Naive thymus-derived CD8-positive, alpha-beta T cell (primary cell): Measurements from ENCODE around the gene SCAND1. TPM values are rescaled to one million over a fixed set of nuclear protein-coding genes. Genes with fewer than 3 reads are reported as not detected.

Source experiments
- polyA plus RNA-seq, 3 donors: library from polyadenylated mRNA; unstranded; fragments of 300-500 nt; fragmentation: Illumina TruSeq; gene quantifications; one replicate each; pipeline ENCODE4 v1.2.3, GENCODE V29; 2021
- total RNA-seq, 8 experiments: library from RNA in 2 of 8; stranded (reverse) in 2 of 8; gene quantifications; one replicate each; pipeline ENCODE4 v1.2.3 and lab custom pipeline; 2021 to 2026

Gene SCAND1
- total and polyA plus RNA-seq, 5 experiments from 2014 or later, result 59.6 to 206 (median 156) TPM

Other genes starting within 250 kb of the SCAND1 start
- 100 to 1,000 TPM; 687 to 713 TPM for gene RBM39, start 212.2 kb downstream of the SCAND1 start, total RNA-seq
- gene RBM39, start 212.2 kb downstream of the SCAND1 start, polyA plus RNA-seq, result 100 to 1,000 TPM; 110 to 134 (median 112) TPM
- 10 to 100 TPM; 79.0 to 82.8 TPM for gene PHF20, start 182.5 kb downstream of the SCAND1 start, total RNA-seq
- gene PHF20, start 182.5 kb downstream of the SCAND1 start, polyA plus RNA-seq, result 100 to 1,000 TPM; 114 to 135 (median 125) TPM
- gene CNBD2, start 14.1 kb upstream of the SCAND1 start, total RNA-seq, result 10 to 100 TPM in 1 of 2 experiments, 1 to 10 TPM in 1; 8.7 to 11.3 TPM
- 1 to 10 TPM; 6.4 to 9.5 (median 6.7) TPM for gene CNBD2, start 14.1 kb upstream of the SCAND1 start, polyA plus RNA-seq
- gene EPB41L1, start 200.2 kb upstream of the SCAND1 start, total RNA-seq, result under 1 TPM; 0.36 to 0.44 TPM
- under 1 TPM in 1 of 3 donors, not detected in 2; 0.07 TPM for gene EPB41L1, start 200.2 kb upstream of the SCAND1 start, polyA plus RNA-seq